ENCODE results near the gene PLIN4.
A peak's percentile ranks its signal among the peaks of the same experiment; 100 is the strongest.

The PLIN4 gene

GRCh38 chr19:4473763-4474513 is 44.3 kb downstream of the PLIN4 start:
- in situ Hi-C loops (cut with HindIII; ENCODE audit: low pct_ligation_motif_present, low pct_unique_long_range_greater_than_20kb, low sequenced_read_pairs) = no loop called here
- no peak for DNase-seq

DNA sequence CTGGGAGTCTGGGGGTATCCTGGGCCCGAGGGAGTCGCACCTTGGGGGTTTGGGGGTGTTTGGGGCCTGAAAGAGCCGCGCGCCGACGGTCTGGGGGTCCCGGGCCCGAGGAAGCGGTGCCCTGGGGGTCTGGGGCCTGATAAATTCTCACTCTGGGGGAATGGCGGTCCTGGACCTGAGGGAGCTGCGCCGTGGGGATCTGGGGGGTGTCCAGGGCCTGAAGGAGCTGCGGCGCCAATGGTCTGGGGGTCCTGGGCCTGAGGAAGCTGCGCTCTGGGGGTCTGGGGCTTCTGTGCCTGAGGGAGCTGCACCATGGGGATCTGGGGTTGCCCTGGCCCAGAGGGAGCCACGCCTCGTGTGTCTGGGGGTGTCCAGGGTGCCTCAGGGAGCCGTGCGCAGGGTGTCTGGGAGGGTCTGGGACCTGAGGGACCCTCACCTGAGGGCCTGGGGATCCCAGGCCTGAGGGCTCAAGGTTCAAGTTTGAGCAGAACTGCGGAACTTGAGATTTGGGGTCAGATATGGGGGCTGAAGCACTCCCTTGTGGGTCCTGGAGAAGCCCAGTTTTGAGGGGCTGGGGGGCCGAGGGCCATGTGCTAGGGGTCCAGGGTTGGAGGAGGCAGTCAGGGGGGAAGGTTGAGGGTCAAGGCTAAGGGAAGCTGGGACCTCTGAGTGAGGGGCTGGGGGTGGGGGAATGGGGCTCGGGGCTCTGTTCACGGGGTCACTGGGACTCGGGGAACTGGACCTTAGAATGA is 45.1 kb downstream of the PLIN4 start:
- in situ Hi-C loops (cut with HindIII; ENCODE audit: low pct_ligation_motif_present, low pct_unique_long_range_greater_than_20kb, low sequenced_read_pairs) = no loop called here
- DNase-seq = no peak

DNA sequence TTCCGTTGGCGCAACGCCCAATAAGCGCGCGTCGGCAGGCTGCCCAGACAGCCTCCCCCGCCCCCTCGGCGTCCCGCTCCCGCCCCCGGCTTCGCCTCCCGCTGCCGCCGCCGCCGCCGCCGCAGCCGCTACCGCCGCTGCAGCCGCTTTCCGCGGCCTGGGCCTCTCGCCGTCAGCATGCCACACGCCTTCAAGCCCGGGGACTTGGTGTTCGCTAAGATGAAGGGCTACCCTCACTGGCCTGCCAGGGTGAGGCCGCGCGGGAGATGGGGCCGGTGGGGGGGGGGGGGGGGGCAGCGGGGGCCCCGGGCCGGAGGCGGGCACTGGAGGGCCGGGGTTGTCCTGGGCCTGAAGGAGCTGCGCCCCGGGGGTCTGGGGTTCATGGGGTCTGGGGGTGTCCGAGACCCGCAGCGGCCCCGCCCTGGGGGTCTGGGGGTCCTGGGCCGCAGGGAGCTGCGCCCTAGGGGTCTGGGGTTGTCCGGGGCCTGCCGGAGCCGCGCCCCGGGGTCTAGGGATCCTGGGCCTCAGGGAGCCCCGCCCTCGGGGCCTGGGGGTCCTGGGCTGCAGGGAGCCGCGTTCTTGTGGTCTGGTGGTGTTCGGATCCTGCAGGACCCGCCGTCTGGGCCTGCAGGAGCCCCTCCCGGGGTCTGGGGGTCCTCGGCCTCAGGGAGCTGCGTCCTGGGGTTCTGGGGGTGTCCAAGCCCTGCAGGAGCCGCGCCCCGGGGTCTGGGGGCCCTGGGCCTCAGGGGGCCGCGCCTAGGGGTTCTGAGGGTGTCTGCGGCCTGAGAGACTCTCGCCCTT is 45.9 kb downstream of the PLIN4 start, which contains the start of gene HDGFL2:
Gene HDGFL2, plus strand, starts transcription at position 124 of the 801 bp plus-strand sequence. Its CDS starts 54 bp downstream, at position 178.
- DNase-seq = no peak

GRCh38 chr19:4471403-4472173 is 46.7 kb downstream of the PLIN4 start:
- in situ Hi-C loops (cut with HindIII; ENCODE audit: low pct_ligation_motif_present, low pct_unique_long_range_greater_than_20kb, low sequenced_read_pairs) = no loop called here
- peak; percentile 99 for DNase-seq

More for the DNA sequence above, 45.9 kb downstream of the PLIN4 start, which contains the start of gene HDGFL2:
- in situ Hi-C loops (cut with HindIII; ENCODE audit: low pct_ligation_motif_present, low pct_unique_long_range_greater_than_20kb, low sequenced_read_pairs) = no loop called here

- DNase-seq = no peak
- in situ Hi-C loops (cut with HindIII; ENCODE audit: low pct_ligation_motif_present, low pct_unique_long_range_greater_than_20kb, low sequenced_read_pairs) = no loop called here
These were observed 50.5 kb downstream of the PLIN4 start for GRCh38 chr19:4467835-4468234.

DNA sequence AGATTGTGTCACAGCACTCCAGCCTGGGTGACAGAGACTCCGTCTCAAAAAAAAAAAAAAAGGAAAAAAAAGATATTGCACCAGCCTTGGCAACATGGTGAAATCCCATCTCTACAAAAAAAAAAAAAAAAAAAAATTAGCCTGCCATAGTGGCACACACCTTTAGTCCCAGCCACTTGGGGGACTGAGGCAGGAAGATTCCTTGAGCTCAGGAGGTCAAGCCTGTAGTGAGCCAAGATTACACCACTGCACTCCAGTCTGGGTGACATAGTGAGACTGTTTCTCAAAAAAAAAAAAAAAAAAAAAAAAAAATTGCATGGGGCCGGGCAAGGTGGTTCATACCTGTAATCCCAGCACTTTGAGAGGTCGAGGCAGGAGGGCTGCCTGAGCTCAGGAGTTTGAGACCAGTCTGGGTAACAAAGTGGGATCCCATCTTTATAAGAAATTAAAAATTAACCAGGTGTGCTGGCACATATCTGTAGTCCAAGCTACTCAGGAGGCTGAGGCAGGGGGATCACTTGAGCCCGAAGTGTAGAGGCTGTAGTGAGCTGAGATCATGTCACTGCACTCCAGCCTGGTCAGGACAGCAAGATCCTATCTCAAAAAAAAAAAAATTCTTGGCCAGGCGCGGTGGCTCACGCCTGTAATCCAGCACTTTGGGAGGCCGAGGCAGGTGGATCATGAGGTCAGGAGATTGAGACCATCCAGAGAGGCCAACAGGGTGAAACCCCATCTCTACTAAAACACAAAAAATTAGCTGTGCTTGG is 53.3 kb downstream of the PLIN4 start:
- in situ Hi-C loops (cut with HindIII; ENCODE audit: low pct_ligation_motif_present, low pct_unique_long_range_greater_than_20kb, low sequenced_read_pairs) = no loop called here
- DNase-seq = no peak

- DNase-seq = peak; percentile 95
- in situ Hi-C loops (cut with HindIII; ENCODE audit: low pct_ligation_motif_present, low pct_unique_long_range_greater_than_20kb, low sequenced_read_pairs) = no loop called here
These were observed 60.5 kb downstream of the PLIN4 start, which contains the start of gene UBXN6 for GRCh38 chr19:4457654-4458395. Gene UBXN6 (minus strand): TSS chr19:4457794. CDS start chr19:4457697, 97 bp downstream.

DNA sequence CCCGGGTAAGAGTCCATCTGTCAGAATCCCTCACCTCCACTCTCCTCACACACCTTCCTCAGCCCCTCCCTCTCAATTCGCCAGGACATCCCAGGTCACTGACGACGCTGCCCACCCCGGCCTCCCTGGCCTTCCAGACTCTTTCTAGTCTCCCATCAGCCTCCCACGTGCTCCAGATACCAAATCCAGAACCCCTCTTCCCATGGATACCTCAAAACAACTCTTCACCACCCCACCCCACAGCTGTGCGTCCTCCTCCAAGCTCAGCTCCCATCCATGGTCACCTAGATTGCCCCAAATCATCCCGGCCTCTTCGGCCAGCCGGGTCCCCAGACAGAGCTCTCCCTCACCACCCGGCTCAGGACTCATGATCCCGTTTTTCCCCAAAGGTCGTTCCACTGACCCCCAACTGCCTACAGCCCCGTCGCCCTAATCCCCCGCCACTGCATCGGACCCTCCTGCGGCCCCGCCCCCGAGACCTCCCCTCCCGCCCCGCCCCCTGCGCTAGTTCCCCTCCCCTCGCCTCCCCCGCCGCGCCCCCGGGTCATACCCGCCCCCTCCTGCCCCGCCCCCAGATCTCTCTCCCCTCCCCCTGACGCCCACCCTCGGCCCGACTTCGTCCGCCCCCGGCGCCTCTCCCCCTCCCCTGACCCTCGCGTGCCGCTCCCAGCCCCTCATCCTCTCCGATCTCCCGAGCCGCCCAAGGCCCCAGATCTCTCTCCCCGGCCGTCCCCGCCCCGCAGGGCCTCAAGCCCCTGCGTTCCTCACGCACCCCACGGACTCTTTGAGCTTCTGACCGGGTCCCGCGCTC is 61.2 kb downstream of the PLIN4 start:
- DNase-seq = peak; percentile 37

GRCh38 chr19:4456476-4456842 is 61.8 kb downstream of the PLIN4 start:
- in situ Hi-C loops (cut with HindIII; ENCODE audit: low pct_ligation_motif_present, low pct_unique_long_range_greater_than_20kb, low sequenced_read_pairs) = no loop called here
- DNase-seq = peak; percentile 67

More for the DNA sequence above, 61.2 kb downstream of the PLIN4 start:
- in situ Hi-C loops (cut with HindIII; ENCODE audit: low pct_ligation_motif_present, low pct_unique_long_range_greater_than_20kb, low sequenced_read_pairs) = no loop called here

- DNase-seq = peak; percentile 93
- in situ Hi-C loops (cut with HindIII; ENCODE audit: low pct_ligation_motif_present, low pct_unique_long_range_greater_than_20kb, low sequenced_read_pairs) = no loop called here
These were observed 62.4 kb downstream of the PLIN4 start for GRCh38 chr19:4455719-4456475.

- in situ Hi-C loops (cut with HindIII; ENCODE audit: low pct_ligation_motif_present, low pct_unique_long_range_greater_than_20kb, low sequenced_read_pairs) = no loop called here
- peak; percentile 29 for DNase-seq
These were observed 63.3 kb downstream of the PLIN4 start for GRCh38 chr19:4454747-4455718.

GRCh38 chr19:4453232-4454179 is 64.8 kb downstream of the PLIN4 start:
- DNase-seq = no peak
- in situ Hi-C loops (cut with HindIII; ENCODE audit: low pct_ligation_motif_present, low pct_unique_long_range_greater_than_20kb, low sequenced_read_pairs) = no loop called here

DNA sequence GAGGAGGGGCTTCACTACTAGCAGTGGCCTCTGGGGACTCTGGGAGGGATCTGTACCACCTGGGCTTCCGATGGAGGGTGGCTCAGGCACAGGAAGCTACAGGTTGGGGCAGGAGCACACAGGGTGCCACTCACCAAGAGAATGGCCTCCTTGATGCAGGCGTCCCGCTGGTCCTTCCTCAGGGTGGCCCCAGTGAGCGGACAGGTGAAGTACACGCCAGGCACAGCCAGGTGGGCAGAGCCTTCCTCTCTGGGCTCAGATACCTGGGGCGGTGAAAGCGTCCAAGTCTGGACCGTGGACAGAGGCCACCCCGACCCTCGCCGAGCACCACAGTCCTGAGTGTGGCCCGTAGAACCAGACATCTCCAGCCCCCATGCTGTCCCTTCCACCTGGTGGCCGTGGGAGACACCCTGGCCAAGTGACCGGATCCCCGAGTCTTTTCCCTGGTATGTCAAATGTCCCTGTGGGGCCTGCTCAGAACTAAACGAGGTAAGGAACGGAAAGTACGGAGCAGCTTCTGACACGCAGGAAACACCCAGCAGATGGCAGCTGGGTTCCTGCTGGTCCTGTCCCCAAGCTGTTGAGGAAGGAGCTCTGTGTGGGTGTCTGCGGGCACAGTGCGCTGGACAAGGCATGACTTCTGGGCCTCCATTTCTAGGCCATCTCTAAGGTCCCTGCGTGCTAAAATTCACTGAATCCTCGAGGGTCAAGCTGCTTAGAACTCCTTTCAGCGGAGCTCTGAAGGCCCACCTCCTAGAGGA is 65.9 kb downstream of the PLIN4 start:
- in situ Hi-C loops (cut with HindIII; ENCODE audit: low pct_ligation_motif_present, low pct_unique_long_range_greater_than_20kb, low sequenced_read_pairs) = no loop called here
- DNase-seq = no peak

Measured in ACHN (cell line).